GM18873 (cell line): Measurements from ENCODE around the gene JADE2.
"Not testable (repeated sequence)": the region's sequence is repeated elsewhere in the genome, so short reads cannot be mapped to it uniquely, and the experiment has no call there.

ENCODE experiments used
- ATAC-seq: cut with Tn5 transposase; IDR thresholded peaks from one replicate; pipeline ENCODE4 v1.9.1; 2021; ENCODE audit warnings: mild to moderate bottlenecking, moderate library complexity, moderate number of reproducible peaks; ENCODE audit not compliant: unreplicated experiment, low FRiP score

Gene JADE2

GRCh38 chr5:134581241-134581981, 55.9 kb downstream of the JADE2 start:
- no peak for ATAC-seq

GRCh38 chr5:134582281-134582680, 56.8 kb downstream of the JADE2 start:
- ATAC-seq, result no peak

- no peak for ATAC-seq
Observed at GRCh38 chr5:134582941-134583340, 57.5 kb downstream of the JADE2 start.

DNA sequence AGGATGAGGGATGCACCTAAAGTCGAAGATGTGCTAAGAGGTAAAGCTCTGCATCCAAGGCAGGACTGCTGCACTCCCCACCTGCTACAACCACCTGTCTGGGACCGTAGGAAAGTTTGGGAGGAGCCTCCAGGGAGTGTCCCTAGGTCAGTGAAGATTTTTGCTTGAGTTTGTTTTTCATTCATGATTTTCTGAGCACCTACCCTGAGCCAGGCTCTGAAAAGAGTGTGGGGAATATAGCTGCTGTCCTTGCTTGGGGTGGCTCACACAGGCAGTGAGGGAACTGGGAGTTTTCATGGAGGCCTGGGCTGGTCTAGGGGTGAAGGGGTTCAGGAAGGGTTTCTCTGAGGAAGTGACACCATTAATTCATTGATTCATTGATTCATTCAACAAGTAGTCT, 58.3 kb downstream of the JADE2 start:
- no peak for ATAC-seq

- ATAC-seq, result no peak
Observed at GRCh38 chr5:134584662-134585061, 59.2 kb downstream of the JADE2 start.

DNA sequence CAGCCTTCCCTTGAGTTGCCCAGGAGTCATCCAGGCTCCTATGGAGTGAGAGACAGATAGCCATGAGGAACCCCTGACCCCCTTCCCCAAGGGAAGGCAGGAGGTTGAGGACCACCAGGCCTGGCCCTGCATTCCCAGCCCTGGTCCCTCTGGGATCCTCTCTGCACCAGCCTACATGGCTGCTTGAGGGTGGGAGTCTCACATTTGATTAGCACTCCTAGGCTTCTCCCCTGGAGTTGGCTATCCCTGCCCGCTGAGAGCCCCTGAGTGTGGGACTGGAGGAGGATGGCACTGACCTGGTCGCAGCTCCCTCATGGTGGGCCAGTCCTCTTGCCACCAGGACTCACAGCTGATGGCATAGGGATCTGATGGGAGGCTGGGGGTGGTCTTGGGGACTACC, 60.5 kb downstream of the JADE2 start:
- ATAC-seq, result no peak

DNA sequence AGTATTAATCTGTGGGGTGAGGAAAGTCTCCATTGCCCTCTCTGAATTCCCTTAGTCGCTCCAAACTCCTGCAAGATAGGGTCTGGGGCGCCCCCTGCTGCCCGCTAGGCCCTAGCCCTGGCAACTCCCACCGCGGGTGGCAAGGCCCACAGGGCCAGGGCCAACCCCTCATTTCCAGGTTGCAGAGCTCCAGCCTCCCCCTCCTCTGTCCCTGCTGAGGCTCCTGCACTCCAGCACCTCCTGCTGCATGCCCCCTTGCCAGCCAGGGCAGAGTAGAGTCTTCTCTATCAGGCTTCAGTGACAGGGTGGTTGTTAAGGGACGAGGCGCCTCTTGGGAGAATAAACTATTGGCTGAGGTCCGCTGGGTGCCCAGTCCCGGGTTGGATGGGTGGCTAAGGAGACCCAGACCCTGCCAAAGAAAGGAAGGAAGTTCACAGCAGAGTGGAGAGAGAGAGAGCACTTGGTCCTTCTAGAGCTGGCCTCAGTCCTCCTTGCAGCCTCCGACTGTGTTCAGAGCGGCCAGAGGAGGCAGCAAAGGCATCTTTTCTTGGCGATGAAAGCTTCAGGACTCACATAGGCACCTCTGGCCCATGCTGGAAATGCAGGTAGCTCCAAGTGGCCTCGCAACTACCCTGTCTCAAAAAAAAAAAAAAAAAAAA, 61.5 kb downstream of the JADE2 start:
- ATAC-seq, result no peak

DNA sequence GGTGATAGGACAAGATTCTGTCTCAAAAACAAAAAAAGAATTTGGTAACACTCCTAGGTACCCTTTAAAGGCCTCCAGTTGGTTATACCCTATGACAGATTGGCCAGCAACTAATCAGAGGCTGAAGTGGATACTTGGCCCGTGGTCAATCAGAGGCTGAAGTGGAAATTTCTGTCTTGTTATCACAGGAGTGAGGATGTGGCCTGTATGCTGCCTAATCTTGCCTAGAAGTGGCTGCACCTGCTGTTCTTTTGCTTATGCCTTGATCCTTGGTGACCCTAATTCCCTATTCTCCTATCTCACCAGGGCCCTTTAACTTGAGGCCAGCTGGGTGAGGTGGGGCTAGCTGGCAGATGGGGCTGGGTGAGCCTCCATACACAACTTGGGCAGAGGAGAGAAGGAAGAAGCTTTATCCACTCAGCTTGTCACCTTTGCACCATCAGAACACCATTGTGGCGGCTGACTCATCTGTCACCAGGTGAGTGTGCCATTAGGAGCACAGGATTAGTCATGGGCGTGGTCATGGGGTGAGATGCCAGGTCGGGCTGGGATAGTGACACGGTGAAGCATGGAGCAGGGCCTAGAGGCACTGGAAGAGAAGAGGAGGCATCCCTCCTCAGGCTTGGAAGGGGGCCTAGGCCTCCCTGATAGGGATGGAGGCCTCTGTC, 65.7 kb downstream of the JADE2 start:
- ATAC-seq, result no peak

GRCh38 chr5:134592141-134592746, 66.8 kb downstream of the JADE2 start:
- no peak for ATAC-seq

- no peak for ATAC-seq
Observed at GRCh38 chr5:134594336-134594735, 68.9 kb downstream of the JADE2 start.

DNA sequence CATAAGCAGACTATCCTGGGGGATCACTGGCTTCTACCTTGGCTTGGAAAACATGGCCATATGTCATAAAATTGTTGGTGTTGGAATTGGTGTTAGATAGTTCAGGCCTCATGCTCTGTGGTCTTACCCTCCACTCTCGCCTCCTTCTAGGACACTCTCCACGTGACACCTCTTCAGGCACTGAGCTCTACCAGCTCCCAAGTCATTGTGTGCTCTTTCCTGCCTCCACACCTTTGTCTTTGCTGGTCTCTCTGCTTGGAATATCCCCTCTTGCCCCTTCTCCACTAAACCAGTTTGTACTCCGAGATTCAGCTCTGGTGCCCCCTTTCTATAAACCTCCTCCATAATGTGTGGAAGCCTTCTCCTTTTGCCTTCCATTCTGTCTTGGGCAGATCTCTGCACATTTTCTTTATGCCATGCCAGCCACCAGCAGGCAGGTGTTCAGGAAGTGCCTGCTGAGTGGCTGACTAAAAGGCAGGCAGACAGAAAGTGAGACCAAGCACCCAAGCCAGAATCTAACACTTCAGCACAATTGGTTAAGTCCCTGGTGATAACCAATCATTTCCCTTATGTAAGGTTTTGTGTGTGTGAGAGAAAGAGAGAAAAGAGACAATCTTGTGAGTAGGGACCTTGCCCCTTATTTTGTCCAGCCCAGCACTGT, 69.5 kb downstream of the JADE2 start:
- ATAC-seq, result peak; percentile 82

DNA sequence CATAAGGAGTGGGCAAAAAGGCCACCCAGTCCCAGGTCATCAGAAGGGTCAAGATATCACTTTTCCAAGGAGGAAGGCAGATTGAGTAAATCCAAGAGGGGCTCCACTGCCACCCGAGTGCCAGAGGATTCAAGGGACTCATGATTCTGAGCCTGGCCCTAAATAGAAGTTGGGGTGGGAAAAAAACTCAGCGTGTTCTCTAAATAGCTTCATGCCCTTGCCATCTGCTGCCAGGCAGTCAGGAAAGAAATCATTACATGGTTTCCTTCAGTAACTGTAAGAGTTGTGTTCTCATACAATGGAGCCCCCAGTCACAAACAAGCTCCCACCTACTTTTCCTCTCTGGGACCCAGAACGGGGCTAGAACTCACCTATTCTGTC, 70.0 kb downstream of the JADE2 start:
- no peak for ATAC-seq

GRCh38 chr5:134599820-134600219, 74.3 kb downstream of the JADE2 start:
- not testable (repeated sequence) for ATAC-seq

- ATAC-seq, result no peak
Observed at GRCh38 chr5:134600600-134600999, 75.1 kb downstream of the JADE2 start.

GRCh38 chr5:134603059-134603458, 77.6 kb downstream of the JADE2 start:
- ATAC-seq, result no peak

DNA sequence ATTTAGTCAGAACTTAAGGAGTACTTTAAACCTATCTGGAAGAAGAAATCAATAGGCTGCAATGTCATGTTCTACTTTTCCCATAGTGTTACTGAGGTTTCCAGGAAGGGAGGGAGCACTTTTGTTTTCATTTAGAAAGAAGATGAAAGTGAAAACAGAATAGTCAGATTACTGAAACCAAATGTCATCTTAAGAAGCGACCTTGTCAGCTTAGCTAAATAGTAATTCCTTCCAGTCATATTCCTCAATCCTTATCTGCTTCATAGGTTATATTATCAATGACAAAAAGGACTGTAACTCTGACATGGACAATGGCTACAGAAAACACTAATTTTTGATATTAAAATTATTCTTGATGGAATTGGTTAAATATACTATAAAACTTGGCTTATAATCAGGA, 79.4 kb downstream of the JADE2 start:
- no peak for ATAC-seq

- ATAC-seq, result no peak
Observed at GRCh38 chr5:134606726-134607125, 81.3 kb downstream of the JADE2 start.

GRCh38 chr5:134608555-134608954, 83.1 kb downstream of the JADE2 start:
- no peak for ATAC-seq

GRCh38 chr5:134609232-134609851, 83.9 kb downstream of the JADE2 start:
- ATAC-seq, result no peak

- no peak for ATAC-seq
Observed at GRCh38 chr5:134610725-134611124, 85.3 kb downstream of the JADE2 start.
